Esophagus squamous epithelium (tissue), 5 donors: Measurements from ENCODE around the gene ANKRD52. TPM values are rescaled to one million over a fixed set of nuclear protein-coding genes. Genes with fewer than 3 reads are reported as not detected.

Source experiments
- DNase-seq: peaks from one replicate; lab custom pipeline; 2025; lab: John Stamatoyannopoulos, UW
- H3K27ac ChIP-seq, 4 donors: fragments of 200-600 bp; sonication (generic); one replicate each; pipeline ENCODE4 v1.5.1; 2016 to 2019; ENCODE audit warnings: mild to moderate bottlenecking in 1 of 4
- H3K27me3 ChIP-seq, 4 donors: fragments of 200-600 bp; sonication (generic); 1 replicate in 3 of 4; 2 replicates in 1 of 4; pipeline versions ENCODE4 v1.5.1 to v1.6.0; 2017 to 2021; ENCODE audit warnings: antibody characterized with exemption in 1 of 4
- H3K36me3 ChIP-seq, 3 donors: fragments of 200-600 bp; sonication (generic); one replicate each; pipeline ENCODE4 v1.5.1; 2016 to 2019
- H3K4me1 ChIP-seq, 3 donors: fragments of 200-600 bp; sonication (generic); one replicate each; pipeline ENCODE4 v1.5.1; 2017 to 2019
- H3K4me3 ChIP-seq, 4 donors: fragments of 200-600 bp; sonication (generic); 1 replicate in 3 of 4; 2 replicates in 1 of 4; pipeline ENCODE4 v1.5.1; 2016 to 2019; ENCODE audit warnings: mild to moderate bottlenecking in 2 of 4, moderate library complexity in 1 of 4
- H3K9me3 ChIP-seq, 3 donors: fragments of 200-600 bp; sonication (generic); one replicate each; pipeline ENCODE4 v1.5.1; 2016 to 2019
- POLR2A ChIP-seq, 4 donors: fragments of 450-650 bp; IDR thresholded peaks; one replicate each; pipeline ENCODE4 v1.6.1; 2017; ENCODE audit warnings: antibody characterized with exemption in 4 of 4, mild to moderate bottlenecking in 4 of 4, moderate library complexity in 3 of 4
- WGBS, 2 donors: methylation state at CpG; one replicate each; pipeline ENCODE4 v1.1.5; 2018; 5-methylcytosine and 5-hydroxymethylcytosine counted together
- intact Hi-C: fragments of 100-400 bp; cut with DNase I; formaldehyde crosslinking; loops from one replicate; pipeline ENCODE4 v1.15.0; 2022
- total RNA-seq, 4 donors: library from RNA; depleted of rRNA; stranded (reverse); fragments of >200 nt; gene quantifications; one replicate each; pipeline ENCODE4 v1.1.0, GENCODE V29; 2016
- TF ChIP-seq, protein P1 (sequence below), 6 experiments: fragments of 450-650 bp in 4 of 6; fragments of 200-600 bp in 2 of 6; sonication (generic) in 2 of 6; IDR thresholded peaks; one replicate each; pipeline ENCODE4 v1.5.1; 2016 to 2019; ENCODE audit warnings: antibody characterized with exemption in 6 of 6, mild to moderate bottlenecking in 4 of 6, moderate library complexity in 4 of 6
- donor health status: DM: yes; HTN: yes; CAD: no.

Gene ANKRD52
- total RNA-seq, 4 donors from 2014 or later: 9.2 to 15.8 (median 13.9) TPM

DNA sequence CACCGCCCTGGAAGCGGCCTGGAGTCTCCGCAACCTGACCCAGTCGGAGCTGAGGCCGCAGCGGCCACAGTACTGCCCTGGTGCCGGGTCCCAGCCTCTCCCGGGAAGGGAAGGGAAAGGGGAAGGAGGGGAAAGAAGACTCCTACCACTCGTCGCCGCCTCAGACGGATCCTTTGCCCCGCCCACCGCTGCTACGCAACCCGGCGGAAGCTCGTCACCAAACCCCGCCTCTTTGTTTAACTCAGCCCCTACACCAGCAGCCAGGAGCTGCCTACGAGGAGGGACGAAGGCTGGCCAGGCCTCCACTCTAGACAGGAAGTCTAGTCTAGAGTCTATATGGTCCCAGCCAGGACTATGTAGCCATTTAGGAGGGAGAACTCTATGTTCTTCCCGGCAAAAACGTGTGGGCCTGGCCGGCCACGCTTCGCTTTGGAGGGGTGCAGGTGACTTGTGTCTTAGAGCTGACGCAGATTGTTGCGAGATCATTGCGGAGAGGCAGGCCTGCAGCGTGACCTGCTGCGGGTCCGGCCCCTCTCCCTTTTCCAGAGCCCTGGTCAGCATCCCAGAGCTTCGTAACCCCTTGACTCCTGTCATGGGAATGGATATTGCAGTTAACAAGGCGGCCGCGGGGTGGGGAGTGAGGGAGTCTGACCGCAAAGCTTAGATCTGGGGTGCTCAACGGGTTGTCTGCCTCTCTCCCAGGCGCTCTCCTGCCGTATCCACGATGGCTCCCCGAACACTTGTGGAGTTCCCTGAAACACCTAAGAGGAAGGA lies 36.2 kb downstream of the ANKRD52 start, which contains the start of gene RNF41:
Gene RNF41, minus strand, starts transcription at position 166 of the 774 bp plus-strand sequence. CDS start 7,875 bp downstream, outside the sequence.
- peak in 3 of 4 donors; percentile 94 to 98 (median 98) for TF ChIP-seq POLR2A (IDR thresholded peaks at IDR 0.05)
- TF ChIP-seq, protein P1, sequence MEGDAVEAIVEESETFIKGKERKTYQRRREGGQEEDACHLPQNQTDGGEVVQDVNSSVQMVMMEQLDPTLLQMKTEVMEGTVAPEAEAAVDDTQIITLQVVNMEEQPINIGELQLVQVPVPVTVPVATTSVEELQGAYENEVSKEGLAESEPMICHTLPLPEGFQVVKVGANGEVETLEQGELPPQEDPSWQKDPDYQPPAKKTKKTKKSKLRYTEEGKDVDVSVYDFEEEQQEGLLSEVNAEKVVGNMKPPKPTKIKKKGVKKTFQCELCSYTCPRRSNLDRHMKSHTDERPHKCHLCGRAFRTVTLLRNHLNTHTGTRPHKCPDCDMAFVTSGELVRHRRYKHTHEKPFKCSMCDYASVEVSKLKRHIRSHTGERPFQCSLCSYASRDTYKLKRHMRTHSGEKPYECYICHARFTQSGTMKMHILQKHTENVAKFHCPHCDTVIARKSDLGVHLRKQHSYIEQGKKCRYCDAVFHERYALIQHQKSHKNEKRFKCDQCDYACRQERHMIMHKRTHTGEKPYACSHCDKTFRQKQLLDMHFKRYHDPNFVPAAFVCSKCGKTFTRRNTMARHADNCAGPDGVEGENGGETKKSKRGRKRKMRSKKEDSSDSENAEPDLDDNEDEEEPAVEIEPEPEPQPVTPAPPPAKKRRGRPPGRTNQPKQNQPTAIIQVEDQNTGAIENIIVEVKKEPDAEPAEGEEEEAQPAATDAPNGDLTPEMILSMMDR (IDR thresholded peaks at IDR 0.05): peak in 2 of 6 experiments; percentile 9 to 20
- no peaks in the 10 kb centered on the region for H3K9me3 ChIP-seq
- intact Hi-C loops: no loop called here
- H3K4me3 ChIP-seq: peak within 1 kb of the TSS; percentile 73 to 89 (median 83)
- H3K4me1 ChIP-seq: peaks cover 33 to 69% (median 37%) of the 10 kb centered on the region in 3 donors
- peaks cover 0 to 26% (median 0%) of the 10 kb centered on the region in 3 donors for H3K36me3 ChIP-seq
- WGBS, 2 donors: 1 to 2% methylated on average over 29 to 32 of the region's 42 CpGs
- peak within 1 kb of the TSS; percentile 94 to 99 (median 98) for H3K27ac ChIP-seq
- H3K27me3 ChIP-seq: no peaks in the 10 kb centered on the region
- peak; percentile 83 for DNase-seq

- 0% methylated on average over 15 to 21 of the region's 21 CpGs for whole genome bisulfite sequencing, 2 donors
- Histone ChIP-seq H3K4me3 (peak overlapping the region; percentile 73 to 89 (median 83)), H3K27me3 (no peaks in the 10 kb centered on the region), H3K36me3 (peaks cover 0 to 26% (median 0%) of the 10 kb centered on the region in 3 donors), H3K27ac (peak overlapping the region; percentile 94 to 99 (median 98)), H3K4me1 (peaks cover 33 to 69% (median 37%) of the 10 kb centered on the region in 3 donors), H3K9me3 (no peaks in the 10 kb centered on the region)
- DNase-seq: no peak
- TF ChIP-seq, protein P1 (IDR thresholded peaks at IDR 0.05): no peak
- TF ChIP-seq POLR2A (IDR thresholded peaks at IDR 0.05): no peak
- intact Hi-C loops: no loop called here
These were observed 36.9 kb downstream of the ANKRD52 start for GRCh38 chr12:56221232-56221756.

DNA sequence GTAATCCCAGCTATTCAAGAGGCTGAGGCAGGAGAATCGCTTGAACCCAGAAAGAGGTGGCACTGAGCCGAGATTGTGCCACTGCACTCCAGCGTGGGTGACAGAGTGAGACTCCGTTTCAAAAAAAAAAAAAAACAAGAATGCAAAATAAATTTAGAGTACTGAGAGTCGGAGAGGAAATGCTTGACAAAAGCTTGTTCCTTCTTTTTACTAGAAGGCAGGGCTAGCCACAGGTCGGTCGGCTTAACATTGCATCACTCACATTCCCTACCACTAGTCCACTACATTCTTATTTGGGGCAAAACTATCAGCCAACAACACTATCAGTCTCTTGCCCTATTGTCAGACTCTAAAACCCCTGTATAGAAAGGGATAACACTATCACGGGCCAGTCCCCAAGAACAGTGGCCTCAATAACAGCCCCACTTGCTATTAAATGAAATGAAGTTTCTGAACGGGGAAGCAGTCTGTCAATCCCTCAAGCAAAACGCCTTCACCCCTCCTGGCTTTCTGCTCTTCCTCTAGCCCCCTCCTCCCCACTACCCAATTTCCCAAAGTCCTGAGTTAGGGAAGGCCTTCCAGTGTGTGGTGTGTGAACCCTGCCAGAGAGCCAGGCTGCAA lies 37.5 kb downstream of the ANKRD52 start:
- Histone ChIP-seq H3K4me3 (peak overlapping the region; percentile 73 to 89 (median 83)), H3K4me1 (peaks cover 33 to 69% (median 37%) of the 10 kb centered on the region in 3 donors), H3K27ac (peak overlapping the region; percentile 94 to 99 (median 98)), H3K36me3 (peaks cover 0 to 26% (median 0%) of the 10 kb centered on the region in 3 donors), H3K27me3 (no peaks in the 10 kb centered on the region), H3K9me3 (no peaks in the 10 kb centered on the region)
- no peak for DNase-seq
- TF ChIP-seq POLR2A (IDR thresholded peaks at IDR 0.05): no peak
- TF ChIP-seq, protein P1 (IDR thresholded peaks at IDR 0.05): no peak
- intact Hi-C loops: no loop called here
- WGBS, 2 donors: 6 to 7% methylated on average over 10 of the region's 10 CpGs

DNA sequence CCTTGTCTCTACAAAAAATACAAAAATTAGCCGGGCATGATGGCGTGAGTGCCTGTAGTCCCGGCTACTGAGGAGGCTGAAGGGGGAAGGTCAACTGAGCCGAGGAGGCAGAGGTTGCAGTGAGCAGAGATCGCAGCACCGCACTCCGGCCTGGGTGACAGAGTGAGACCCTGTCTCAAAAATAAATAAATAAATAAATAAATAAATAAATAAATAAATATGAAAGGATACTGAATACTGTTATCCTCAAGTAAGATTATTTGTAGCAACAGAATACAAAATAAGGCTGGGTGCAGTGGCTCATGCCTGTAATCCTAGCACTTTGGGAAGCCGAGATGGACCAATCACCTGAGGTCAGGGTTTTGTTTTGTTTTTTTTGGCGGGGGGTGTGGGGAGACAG lies 38.3 kb downstream of the ANKRD52 start:
- Histone ChIP-seq H3K36me3 (peaks cover 5 to 32% (median 7%) of the 10 kb centered on the region in 3 donors), H3K4me3 (peak overlapping the region in 1 of 4 donors; percentile 86), H3K9me3 (no peaks in the 10 kb centered on the region), H3K4me1 (peaks cover 29 to 62% (median 34%) of the 10 kb centered on the region in 3 donors), H3K27ac (peak overlapping the region; percentile 94 to 99 (median 98)), H3K27me3 (no peaks in the 10 kb centered on the region)
- TF ChIP-seq POLR2A (IDR thresholded peaks at IDR 0.05): no peak
- no peak for DNase-seq
- 88 to 92% methylated on average over 9 of the region's 9 CpGs for WGBS, 2 donors
- intact Hi-C loops: no loop called here

DNA sequence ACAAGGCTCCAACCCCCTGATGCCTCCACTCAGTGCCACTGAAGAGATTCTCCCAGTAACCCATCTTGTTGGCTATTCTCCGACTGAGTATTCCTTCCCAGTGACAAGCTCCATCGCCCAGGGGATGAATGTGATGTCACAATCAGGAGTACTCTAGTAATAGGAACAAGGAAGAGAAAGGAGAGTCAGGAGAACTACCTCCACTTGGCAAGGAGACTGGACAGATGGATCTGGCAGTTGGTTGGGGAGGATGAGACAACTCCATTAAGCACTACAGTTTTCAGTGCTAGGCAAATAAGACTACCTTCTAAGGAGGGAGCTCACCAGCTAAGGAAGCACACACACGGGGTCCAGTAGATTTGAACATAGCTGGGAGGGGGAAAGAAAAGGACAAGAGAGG lies 41.7 kb downstream of the ANKRD52 start:
- peaks cover 17 to 66% (median 39%) of the 10 kb centered on the region in 3 donors for H3K36me3 ChIP-seq
- no peaks in the 10 kb centered on the region for H3K27me3 ChIP-seq
- WGBS, 2 donors: 87 to 89% methylated on average over 1 to 3 of the region's 3 CpGs
- H3K27ac ChIP-seq: no peak overlapping the region
- TF ChIP-seq, protein P1 (IDR thresholded peaks at IDR 0.05): no peak
- TF ChIP-seq POLR2A (IDR thresholded peaks at IDR 0.05): no peak
- intact Hi-C loops: no loop called here
- H3K4me1 ChIP-seq: peaks cover 10 to 37% (median 15%) of the 10 kb centered on the region in 3 donors
- H3K4me3 ChIP-seq: no peak overlapping the region
- DNase-seq: no peak
- no peaks in the 10 kb centered on the region for H3K9me3 ChIP-seq
